GM18502 (cell line): Measurements from ENCODE around the gene AFG1L.
"Not testable (repeated sequence)": the region's sequence is repeated elsewhere in the genome, so short reads cannot be mapped to it uniquely, and the experiment has no call there.

Source experiments
- ATAC-seq: cut with Tn5 transposase; IDR thresholded peaks from one replicate; pipeline ENCODE4 v1.9.1; 2021; ENCODE audit warnings: mild to moderate bottlenecking; ENCODE audit not compliant: unreplicated experiment, poor library complexity

AFG1L gene

DNA sequence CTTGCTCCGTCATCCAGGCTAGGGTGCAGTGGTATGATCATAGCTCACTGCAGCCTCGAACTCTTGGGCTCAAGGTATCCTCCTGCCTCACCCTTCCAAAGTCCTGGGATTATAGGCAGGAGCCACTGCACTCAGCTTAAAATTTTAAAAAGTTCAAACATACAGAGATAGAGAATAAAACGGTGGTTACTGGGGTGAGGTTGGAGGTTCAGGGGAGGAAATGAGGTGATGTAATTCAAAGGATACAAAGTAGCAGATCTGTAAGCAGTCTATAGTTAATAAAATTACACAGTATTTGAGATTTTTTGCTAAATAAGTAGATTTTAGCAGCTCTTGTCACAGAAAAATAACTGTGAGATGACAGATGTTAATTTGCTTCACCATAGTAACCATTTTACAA lies 7.5 kb upstream of the AFG1L start:
- ATAC-seq = no peak

DNA sequence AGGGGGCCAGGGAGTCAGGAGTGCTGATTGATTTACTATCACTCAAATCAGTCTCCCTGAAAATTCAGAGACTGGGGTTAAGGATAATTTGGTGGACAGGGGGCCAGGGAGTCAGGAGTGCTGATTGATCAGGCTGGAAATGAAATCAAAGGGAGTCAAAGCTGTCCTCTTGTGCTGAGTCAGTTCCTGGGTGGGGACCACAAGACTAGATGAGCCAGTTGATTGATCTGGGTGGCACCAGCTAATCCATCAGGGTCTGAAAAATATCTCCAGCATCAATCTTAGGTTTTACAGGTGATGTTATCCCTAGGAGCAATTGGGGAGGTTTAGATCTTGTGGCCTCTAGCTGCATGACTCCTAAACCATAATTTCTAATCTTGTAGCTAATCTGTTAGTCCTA lies 6.1 kb upstream of the AFG1L start:
- ATAC-seq = no peak

- no peak for ATAC-seq
Measured at GRCh38 chr6:108291091-108291490, 3.8 kb upstream of the AFG1L start.

- ATAC-seq = not testable (repeated sequence)
Measured at GRCh38 chr6:108292561-108292960, 2.3 kb upstream of the AFG1L start.

GRCh38 chr6:108293527-108294296 lies 1.1 kb upstream of the AFG1L start:
- no peak for ATAC-seq

DNA sequence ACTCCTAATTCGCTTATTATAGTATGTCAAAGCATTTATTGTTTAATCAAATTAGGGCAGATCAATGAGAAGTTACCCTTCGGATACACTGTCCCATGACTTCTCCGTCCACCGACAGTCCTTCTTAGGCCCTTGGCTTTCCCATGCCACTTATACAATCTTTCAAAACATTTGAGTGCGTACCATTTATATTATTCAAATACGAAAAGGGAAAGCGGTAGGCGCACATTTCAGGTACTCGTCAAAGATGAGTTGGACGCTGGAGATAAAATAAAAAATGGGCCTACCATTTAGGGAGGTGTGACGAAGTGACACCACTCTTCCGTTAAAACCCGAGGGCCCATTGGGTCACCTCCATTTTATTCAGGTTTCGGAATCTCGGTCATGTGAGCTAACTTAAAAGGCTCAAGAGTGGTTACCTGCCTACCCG lies 542 bp upstream of the AFG1L start:
- ATAC-seq = peak; percentile 29

- ATAC-seq = no peak
Measured at GRCh38 chr6:108295676-108296075, 822 bp downstream of the AFG1L start.

DNA sequence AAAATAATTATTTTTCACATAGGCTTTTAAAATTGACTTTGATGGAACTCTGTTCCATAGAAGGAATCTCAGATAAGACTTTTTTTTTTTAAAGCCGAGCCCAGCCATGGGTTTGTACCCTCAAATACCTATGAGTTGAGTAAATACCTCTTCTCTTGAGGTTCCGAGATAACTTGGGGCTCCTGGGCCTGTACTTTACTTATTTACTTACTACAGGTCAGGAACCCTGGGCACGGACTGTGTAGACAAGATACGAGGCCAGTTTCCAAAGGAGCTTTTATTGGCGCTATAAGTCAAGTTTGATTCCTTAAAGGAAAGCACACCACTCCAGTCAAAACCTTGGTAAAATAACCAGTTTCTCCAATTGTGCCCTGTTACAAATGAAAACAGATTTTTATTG lies 7.5 kb downstream of the AFG1L start:
- ATAC-seq = no peak

GRCh38 chr6:108304646-108305045 lies 9.8 kb downstream of the AFG1L start:
- no peak for ATAC-seq

- not testable (repeated sequence) for ATAC-seq
Measured at GRCh38 chr6:108308641-108309040, 13.8 kb downstream of the AFG1L start.

GRCh38 chr6:108309844-108310243 lies 15.0 kb downstream of the AFG1L start:
- ATAC-seq = no peak

DNA sequence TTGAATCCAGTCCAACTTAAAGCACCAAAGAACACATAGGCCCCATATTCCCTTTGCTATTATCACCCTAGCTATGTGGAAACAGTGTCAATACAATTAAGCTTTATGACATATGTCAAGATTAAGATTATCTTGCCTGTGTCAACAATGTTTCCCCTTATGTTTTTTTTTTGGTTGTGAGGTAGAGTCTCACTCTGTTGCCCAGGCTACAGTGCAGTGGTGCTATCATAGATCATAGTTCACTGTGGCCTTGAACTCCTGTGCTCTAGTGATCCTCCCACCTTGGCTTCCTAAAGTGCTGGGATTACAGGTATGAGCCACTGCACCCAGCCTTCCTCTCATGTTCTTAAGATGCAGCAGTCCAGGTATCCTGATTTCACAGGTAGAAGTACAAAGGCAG lies 17.8 kb downstream of the AFG1L start:
- ATAC-seq = no peak

- ATAC-seq = no peak
Measured at GRCh38 chr6:108321253-108321747, 26.4 kb downstream of the AFG1L start.

- ATAC-seq = no peak
Measured at GRCh38 chr6:108322728-108323127, 27.9 kb downstream of the AFG1L start.

DNA sequence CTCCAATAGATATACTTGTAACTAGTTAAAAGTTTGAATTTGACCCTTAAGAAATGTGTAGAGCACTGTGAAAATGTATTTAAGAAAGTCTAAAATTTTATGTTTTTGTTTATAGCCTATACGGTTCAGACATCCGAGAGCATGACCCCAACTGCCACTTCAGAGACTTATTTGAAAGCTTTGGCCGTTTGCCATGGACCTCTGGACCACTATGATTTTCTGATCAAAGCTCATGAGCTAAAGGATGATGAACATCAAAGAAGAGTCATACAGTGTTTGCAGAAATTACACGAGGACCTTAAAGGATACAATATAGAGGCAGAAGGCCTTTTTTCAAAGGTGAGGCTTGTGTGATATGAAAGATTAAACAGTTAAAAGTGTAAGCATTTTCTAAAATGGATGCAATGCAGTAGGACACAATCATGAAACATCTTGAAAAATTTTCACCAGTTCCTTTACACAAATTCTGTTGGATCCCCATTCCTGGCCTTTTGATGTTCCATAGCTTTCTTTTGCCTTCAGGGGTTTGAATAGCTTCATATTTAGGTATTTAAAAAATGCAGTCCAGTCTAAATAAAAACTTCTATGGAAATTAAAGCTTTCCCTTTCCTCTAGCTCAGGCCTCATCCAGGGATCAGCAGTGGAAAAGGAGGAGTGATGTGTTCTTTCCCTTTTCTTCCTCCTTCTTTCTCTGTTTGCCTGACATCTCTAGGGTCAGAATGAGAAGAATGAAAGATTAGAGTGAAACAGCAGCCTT lies 29.0 kb downstream of the AFG1L start:
- ATAC-seq = no peak

DNA sequence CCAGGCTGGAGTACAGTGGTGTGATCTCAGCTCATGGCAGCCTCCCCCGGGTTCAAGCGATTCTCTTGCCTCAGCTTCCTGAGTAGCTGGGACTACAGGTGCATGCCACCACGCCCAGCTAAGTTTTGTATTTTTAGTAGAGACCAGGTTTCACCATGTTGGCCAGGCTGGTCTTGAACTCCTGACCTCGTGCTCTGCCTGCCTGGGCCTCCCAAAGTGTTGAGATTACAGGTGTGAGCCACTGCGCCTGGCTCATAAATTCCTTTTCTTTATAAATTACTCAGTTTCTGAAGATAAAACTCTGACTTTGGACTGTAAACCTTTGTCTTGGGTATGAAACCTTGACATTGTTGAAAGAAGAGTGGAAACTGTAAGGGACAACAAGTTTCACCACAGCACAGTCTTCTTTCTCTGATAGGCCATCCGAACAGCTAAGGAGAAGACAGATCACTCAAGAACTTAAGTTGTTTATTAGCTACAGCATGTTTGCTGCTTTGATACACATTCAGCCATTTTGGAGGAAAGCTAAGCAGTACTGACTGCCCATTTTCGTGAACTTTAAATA lies 35.4 kb downstream of the AFG1L start:
- ATAC-seq = not testable (repeated sequence)

DNA sequence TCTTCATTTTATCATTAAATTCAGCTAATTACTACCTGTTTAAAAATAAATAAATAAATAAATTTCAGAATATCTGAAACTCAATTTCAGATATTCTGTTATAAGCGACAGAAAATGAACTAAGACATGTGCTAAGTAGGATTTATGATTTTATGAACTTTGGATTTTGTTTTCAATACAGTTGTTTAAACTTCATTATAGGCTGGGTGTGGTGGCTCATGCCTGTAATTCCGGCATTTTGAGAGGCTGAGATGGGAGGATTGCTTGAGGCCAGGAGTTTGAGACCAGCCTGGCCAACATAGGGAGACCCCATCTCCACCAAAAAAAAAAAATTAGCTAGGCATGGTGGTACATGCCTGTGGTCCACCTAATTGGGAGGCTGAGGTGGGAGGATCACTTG lies 36.0 kb downstream of the AFG1L start:
- ATAC-seq = no peak

DNA sequence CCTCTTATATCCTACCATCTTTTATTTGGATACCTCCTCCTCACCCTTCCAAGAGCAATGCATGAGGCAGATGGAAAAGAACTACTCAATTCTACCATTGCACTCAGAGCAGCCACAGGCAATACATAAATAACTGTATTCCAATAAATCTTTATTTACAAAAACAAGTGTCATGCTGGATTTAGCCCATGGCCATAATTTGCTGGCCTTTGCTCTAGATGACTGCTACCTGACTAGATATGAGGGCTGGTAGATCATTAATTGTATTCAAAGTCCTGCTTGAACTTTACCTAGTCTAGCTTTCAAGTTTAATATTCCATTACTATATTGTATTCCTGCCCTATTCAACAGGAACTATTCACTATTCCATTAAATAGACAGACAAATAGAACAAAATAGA lies 37.1 kb downstream of the AFG1L start:
- ATAC-seq = no peak

DNA sequence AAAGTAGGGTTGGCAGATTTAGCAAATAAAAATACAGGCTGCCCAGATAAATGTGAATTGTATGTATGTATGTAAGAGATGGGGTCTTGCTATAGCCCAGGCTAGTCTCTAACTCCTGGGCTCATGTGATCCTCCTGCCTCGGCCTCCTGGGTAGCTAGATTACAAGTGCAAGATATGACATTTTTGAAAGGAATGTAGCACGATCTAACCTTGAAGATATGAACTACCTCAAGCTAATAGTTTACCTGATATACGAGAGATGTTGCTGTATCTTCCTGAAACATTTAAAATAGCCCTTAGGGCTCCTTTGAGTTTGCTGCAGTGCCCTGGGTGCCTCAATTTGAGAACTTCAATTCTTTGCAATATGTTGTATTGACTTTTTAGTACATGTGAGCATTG lies 42.1 kb downstream of the AFG1L start:
- ATAC-seq = no peak

DNA sequence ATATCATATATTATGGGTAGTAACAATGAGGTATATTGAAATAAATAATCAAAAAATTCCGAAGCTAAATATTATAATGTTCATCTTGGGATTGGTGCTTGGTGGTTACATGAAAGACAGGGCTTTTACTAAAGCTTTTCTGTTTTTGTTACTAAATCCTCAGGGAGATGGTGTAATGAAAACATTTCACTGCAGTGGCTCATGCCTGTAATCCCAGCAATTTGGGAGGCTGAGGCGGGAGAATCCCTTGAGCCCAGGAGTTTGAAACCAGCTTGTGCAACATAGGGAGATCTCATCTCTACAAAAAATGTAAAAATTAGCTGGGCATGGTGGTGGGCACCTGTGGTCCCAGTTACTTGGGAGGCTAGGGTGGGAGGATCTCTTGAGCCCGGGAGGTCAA lies 42.9 kb downstream of the AFG1L start:
- ATAC-seq = no peak

DNA sequence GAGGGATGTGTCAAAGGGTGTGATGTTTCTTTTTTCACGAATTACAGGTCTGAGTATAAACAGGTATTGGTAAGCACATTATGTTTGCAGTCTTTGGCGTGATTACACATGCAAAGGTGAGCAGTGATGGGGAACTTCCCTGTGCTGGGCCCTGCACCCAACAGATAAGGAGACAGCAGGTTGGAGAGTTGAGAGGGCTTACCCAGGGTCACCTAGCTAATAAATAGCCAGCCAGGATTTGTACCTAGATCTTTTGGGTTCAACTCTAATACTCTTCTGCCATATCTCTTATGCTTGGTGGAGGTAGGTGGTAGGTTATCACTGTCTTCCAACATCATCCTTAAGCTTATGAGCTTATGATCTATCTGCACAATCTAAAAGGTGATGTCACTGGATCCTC lies 46.5 kb downstream of the AFG1L start:
- no peak for ATAC-seq
